Left forelimb (tissue), 1 donor: ENCODE results near the gene MGAT4A.
A peak's percentile ranks its signal among the peaks of the same experiment; 100 is the strongest.

Source experiments
- DNase-seq: peaks from one replicate; pipeline ENCODE4 v3.0.0-alpha.2; 2018; ENCODE audit warnings: low spot score

Gene MGAT4A

GRCh38 chr2:98731041-98731893 is at the start of gene MGAT4A:
Gene MGAT4A, minus strand, starts transcription at chr2:98731132. Its CDS starts 4,800 bp downstream, at chr2:98726332.
- peak; percentile 79 for DNase-seq

DNA sequence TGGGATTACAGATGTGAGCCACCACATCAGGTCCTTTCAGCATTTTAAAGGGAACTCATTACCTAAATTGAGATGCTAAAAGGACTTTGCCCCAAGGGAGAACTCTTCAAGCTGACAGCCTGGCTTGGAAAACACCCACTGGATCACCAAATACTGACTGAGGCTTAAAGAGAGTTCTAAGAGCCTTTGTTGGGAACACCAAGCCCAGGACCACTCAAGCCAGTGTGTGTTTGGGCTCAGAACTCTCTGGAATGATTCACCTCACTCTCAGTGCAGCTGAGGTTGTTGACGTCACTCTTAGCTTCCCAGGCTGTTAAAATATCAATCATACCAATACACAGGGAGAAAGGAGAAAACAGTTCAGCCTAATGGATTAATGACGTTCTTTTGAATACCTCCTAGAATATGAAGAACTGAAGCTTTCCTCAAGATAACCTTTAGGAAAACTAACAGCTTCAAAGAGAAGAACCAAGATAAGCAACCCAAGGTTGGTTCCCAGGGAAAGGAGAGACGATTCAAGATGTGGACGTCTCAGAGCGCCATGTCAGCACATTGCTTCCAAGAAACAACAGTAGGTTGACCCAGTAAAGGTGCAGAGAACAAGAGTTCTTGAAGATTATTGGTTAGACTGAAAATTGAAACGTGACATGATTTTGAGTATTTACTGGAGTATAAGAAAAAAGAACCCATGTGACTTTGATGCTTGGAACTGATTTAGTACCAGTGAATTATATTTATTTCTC is 48.0 kb upstream of the MGAT4A start:
- no peak for DNase-seq

DNA sequence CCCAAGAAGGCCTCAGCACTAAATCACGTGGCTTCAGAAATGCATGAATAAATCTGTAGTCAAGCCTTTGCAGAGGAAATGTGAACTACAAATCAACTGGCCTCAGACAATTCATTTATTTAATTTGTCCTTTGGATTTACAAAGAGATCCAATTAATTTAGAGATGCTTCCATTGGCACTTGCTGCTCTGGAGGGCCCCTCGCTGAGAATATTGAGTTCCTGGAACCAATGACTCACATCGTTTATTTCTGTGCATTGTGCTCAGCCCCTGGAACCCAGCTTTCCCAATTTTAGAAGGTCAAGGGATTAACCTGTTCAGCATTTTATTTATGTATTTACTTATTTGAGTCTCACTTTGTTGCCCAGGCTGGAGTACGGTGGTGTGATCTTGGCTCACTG is 47.2 kb upstream of the MGAT4A start:
- no peak for DNase-seq

DNA sequence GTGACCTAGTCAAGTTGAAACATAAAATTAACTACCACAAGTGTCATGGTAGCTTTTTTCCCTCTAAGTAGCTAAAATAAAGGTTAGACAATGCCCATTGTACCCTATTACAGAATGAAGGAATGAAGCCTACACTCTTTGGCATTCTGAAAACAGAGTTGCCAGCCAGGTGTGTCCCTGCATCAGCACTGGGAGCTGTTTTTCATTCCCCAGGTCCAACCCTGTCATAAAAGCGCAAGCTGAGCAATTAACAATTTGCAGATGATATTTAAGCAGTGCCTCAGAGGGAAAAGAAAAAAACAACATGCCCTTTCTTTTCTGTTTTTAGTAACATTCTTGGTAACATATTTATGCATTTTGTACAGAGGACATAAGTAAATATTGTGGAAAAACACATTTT is 46.8 kb upstream of the MGAT4A start:
- DNase-seq = no peak

GRCh38 chr2:98777076-98777475 is 46.1 kb upstream of the MGAT4A start:
- DNase-seq = no peak

DNA sequence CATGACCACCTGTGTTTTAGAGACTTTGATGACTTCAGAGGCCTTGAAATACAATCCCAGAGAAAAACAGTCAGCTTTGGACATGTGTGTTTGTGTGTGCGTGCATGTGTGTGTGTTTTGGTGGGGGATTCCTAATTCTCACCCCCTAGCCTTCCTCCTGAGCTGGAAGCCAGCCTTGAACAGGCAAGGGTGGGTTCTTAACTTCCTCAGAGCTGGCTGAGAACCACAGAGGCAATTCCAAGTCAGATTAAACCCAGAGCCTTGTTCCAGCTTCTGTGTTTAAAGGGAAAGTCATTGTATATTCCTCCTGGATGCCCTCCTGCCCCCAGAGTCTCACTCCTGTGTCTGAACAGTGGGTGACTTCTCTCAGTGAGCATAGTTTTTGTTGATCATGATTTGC is 45.2 kb upstream of the MGAT4A start:
- DNase-seq = no peak

- DNase-seq = no peak
These were observed 44.4 kb upstream of the MGAT4A start for GRCh38 chr2:98775146-98775986.

DNA sequence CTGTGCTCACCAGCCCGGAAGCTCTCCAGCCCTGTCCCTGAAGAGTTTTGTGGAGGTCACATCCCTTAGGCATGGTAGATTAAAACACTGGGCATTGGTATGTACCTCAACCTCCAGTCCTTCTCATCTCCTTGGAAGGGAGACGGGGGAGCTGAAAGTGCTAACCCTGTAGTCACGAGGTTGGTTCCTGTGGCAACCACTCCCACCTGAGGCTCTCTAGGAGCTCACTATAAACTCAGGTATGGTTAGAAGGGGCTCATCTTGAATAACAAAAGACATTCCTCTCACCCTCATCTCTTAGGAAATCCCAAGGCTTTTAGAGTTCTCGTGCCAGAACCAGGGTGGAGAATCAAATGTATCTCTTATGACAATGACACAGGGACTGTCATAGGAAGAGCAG is 43.0 kb upstream of the MGAT4A start:
- no peak for DNase-seq

- peak; percentile 38 for DNase-seq
These were observed 42.2 kb upstream of the MGAT4A start for GRCh38 chr2:98773169-98773568.

DNA sequence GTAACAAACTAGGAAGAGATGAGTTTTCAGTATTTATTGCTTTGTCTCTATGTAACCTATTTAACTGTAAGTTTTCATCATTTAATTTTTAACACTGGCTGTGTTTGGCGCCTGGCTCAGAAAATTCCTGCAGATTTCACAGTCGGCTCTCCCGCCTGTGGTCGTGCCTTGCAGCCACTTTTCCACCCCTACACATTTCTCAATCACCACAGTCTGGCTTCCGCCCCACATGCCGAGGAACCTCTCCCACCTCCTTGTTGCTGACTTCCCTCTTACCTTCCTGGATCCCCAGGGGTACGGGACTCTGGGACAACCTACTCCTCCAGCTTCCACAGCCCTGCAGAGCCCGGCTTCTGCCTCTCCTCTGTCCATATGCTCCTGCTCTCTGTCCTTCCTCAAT is 41.6 kb upstream of the MGAT4A start:
- DNase-seq = peak; percentile 52

GRCh38 chr2:98771721-98772524 is 41.0 kb upstream of the MGAT4A start:
- peak; percentile 55 for DNase-seq

DNA sequence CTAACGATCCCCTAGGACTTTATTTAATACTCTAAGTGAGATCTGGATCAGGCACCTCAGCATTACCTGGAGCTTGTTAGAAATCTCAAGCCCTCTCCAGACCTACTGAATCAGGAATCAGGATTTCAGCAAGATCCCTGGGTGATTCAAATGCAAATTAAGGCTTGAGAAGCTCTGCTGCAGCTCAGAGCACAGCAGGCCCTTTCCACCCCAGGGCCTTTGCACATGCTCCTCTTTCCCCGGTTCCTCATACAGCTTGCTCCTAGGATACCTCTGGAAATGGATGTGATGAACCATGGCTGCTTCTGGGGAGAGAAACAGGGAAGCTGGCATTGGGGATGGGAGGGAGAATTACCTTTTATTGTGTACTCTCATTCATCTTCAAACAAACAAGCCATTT is 40.3 kb upstream of the MGAT4A start:
- DNase-seq = peak; percentile 12

GRCh38 chr2:98769784-98770183 is 38.9 kb upstream of the MGAT4A start:
- no peak for DNase-seq

- DNase-seq = no peak
These were observed 38.2 kb upstream of the MGAT4A start for GRCh38 chr2:98769114-98769476.

DNA sequence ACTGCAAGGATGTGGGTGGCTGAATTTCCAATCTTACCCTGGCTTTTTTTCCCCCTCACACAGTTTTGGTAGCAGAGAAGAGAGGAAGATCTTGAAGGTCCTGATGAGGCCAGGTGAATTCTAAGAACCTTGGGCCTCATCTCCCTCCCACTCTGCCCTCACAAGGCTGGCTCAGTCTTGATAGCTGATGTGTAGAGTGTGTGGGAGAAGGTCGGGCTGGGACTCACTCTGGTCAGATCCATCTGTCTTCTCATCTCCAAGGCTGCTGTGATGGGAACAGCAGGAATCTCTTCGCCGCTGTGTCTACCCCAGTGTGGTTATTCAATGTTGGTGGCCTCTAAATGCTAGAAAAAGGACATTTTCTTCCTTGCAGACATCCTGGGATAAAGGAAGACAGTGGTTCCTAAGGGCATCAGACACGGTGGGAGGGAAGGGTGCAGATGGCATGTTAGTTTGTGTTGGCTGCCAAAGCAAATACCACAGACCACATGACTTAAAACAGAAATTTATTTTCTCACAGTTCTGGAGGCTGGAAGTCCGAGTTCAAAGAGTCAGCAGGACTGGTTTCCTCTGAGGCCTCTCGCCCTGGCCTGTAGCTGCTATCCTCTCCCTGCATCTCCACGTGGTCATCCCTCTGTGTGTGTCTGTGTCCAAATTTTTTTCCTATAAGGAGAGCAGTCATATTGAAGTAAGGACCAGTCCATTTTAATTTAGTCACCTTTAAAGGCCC is 37.6 kb upstream of the MGAT4A start:
- no peak for DNase-seq

DNA sequence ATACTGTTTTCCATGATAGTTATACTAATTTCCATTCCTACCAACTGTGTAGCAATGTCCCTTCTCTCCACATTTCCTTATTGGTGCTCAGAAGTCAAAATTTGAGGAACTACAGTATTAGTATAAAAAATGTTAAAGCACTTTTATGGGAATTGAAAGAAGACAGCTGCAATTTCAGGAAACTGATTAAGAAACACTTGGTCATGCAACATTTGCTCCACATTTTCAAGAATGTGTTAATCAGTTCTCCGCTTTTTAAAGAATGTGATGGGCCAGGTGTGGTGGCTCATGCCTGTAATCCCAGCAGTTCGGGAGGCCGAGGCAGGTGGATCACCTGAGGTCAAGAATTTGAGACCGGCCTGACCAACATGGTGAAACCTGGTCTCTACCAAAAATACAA is 33.6 kb upstream of the MGAT4A start:
- DNase-seq = no peak

GRCh38 chr2:98763209-98763951 is 32.4 kb upstream of the MGAT4A start:
- DNase-seq = no peak

DNA sequence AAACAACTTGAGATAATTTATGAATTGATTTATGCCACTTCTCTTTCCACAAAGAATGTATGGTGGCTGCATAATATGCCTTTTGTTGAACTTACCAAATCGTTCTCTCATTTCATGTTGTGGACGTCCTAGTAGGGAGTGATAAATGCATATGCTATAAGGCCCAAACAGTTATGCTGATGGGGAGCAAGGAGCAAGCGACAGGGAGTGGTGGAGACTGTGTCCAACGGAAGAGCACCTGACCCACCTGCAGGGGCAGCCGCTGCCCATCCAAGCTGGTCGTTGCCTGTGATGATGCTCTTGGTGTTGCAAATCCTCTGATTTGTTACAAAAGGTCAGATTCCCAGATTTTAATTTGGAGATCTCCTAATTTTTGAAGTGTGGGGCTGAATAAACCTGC is 31.0 kb upstream of the MGAT4A start:
- DNase-seq = no peak

DNA sequence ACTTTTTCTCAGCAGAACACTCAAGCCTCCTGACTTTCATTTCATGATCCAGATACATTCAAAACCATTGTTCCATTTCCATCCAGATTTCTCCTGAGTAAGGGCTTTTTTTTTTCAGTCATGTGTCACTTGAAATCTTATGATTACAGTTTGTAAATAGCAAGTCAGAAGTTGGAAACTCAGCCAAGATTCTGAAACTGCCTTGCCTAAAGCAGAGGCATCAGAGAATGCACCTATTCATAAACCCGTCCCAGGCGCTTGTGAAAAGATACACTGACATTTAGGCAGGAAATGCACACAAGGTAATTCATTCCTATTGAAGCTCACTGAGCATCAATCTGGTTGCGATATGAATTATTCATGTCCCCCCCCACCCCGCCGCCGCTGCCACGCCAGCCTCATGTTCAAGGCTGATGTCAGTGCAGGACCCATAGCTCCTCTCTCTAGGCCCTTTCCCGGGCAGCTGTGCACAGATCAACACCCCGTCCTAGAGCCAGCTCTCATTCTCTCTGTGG is 30.4 kb upstream of the MGAT4A start:
- DNase-seq = no peak
